Lung (tissue), 12 donors: ENCODE data around the gene RGL1. TPM values are rescaled to one million over a fixed set of nuclear protein-coding genes. Genes with fewer than 3 reads are reported as not detected.

Source experiments
- ATAC-seq: fragments of 200-7000 bp; cut with Tn5 transposase; one replicate; pipeline ENCODE4 v1.9.1; 2020; ENCODE audit warnings: moderate number of reproducible peaks; ENCODE audit not compliant: insufficient read depth, low FRiP score
- DNase-seq, 3 donors: peaks; one replicate each; pipeline ENCODE4 v3.0.0-alpha.2; 2013 to 2017
- H3K27ac ChIP-seq, 2 donors: one replicate each; pipeline ENCODE4 v1.5.1; 2013; ENCODE audit warnings: mild to moderate bottlenecking in 2 of 2, moderate library complexity in 2 of 2, control low read depth in 1 of 2, inconsistent platforms in 1 of 2, low read depth in 1 of 2, low read length in 1 of 2
- H3K27me3 ChIP-seq, 3 donors: one replicate each; pipeline ENCODE4 v1.5.1; 2013; ENCODE audit warnings: low read length in 2 of 3; ENCODE audit not compliant: control insufficient read depth in 3 of 3, insufficient read depth in 3 of 3
- H3K36me3 ChIP-seq, 4 donors: one replicate each; pipeline ENCODE4 v1.5.1; 2013; ENCODE audit warnings: low read length in 4 of 4, mild to moderate bottlenecking in 1 of 4, moderate library complexity in 1 of 4; ENCODE audit not compliant: control insufficient read depth in 4 of 4, insufficient read depth in 4 of 4
- H3K4me1 ChIP-seq, 5 donors: one replicate each; pipeline ENCODE4 v1.5.1; 2013; ENCODE audit warnings: low read length in 5 of 5, mild to moderate bottlenecking in 2 of 5, moderate library complexity in 1 of 5; ENCODE audit not compliant: control insufficient read depth in 5 of 5, insufficient read depth in 5 of 5
- H3K4me3 ChIP-seq: one replicate; pipeline ENCODE4 v1.5.1; 2013; ENCODE audit warnings: mild to moderate bottlenecking, control low read depth, moderate library complexity
- H3K9ac ChIP-seq, 2 donors: one replicate each; pipeline ENCODE4 v1.5.1; 2013; ENCODE audit warnings: low read length in 2 of 2, control low read depth in 1 of 2; ENCODE audit not compliant: insufficient read depth in 1 of 2
- H3K9me3 ChIP-seq, 4 donors: one replicate each; pipeline ENCODE4 v1.5.1; 2013; ENCODE audit warnings: low read length in 3 of 4, mild to moderate bottlenecking in 1 of 4, moderate library complexity in 1 of 4; ENCODE audit not compliant: control insufficient read depth in 4 of 4, insufficient read depth in 3 of 4
- CTCF ChIP-seq: IDR thresholded peaks from 2 replicates; pipeline ENCODE4 v1.5.1; 2012; ENCODE audit warnings: mild to moderate bottlenecking; ENCODE audit errors: control extremely low read depth, extremely low read depth
- WGBS, 2 donors: extraction: QIAGEN DNeasy Blood & Tissue Kit; methylation state at CpG; one replicate each; pipeline ENCODE4 v1.1.7; 2013; 5-methylcytosine and 5-hydroxymethylcytosine counted together
- polyA plus RNA-seq, 2 donors: library from polyadenylated mRNA; stranded (reverse); fragments of 200-250 nt; gene quantifications; one replicate each; pipeline ENCODE4 v1.2.1, GENCODE V29; 2013
- total RNA-seq, 2 donors: library from RNA; depleted of rRNA in 1 of 2; stranded (reverse); fragments of >200 nt in 1 of 2; gene quantifications; one replicate each; pipeline ENCODE4 v1.2.1, GENCODE V29; 2014 to 2021
- donor health status: control.
- donor health status: control.
- donor health status: Bipolar disorder and iron deficiency.
- donor health status: healthy.
- donor health status: DM: yes; HTN: yes; CAD: no.

Gene RGL1
- total and polyA plus RNA-seq, 4 donors: 9.6 to 49.4 (median 35.2) TPM

GRCh38 chr1:183807549-183808168, 2.7 kb downstream of the RGL1 start:
- H3K9ac ChIP-seq: peak overlapping the region in 1 of 2 donors; percentile 41
- 29 to 50% methylated on average over 2 of the region's 2 CpGs for WGBS, 2 donors
- H3K9me3 ChIP-seq: peaks cover 0 to 2% (median 0%) of the 10 kb centered on the region in 4 donors
- TF ChIP-seq CTCF: no peak
- no peak for ATAC-seq
- H3K36me3 ChIP-seq: peaks cover 0 to 23% (median 6%) of the 10 kb centered on the region in 4 donors
- H3K4me3 ChIP-seq: peak overlapping the region; percentile 10
- no peaks in the 10 kb centered on the region for H3K27me3 ChIP-seq
- H3K27ac ChIP-seq: peak overlapping the region in 1 of 2 donors; percentile 70
- H3K4me1 ChIP-seq: peaks cover 9 to 64% (median 11%) of the 10 kb centered on the region in 5 donors
- peak in 2 of 3 donors; percentile 28 to 52 for DNase-seq

- DNase-seq: no peak
- Histone ChIP-seq H3K9me3 (no peaks in the 10 kb centered on the region), H3K4me1 (peaks cover 9 to 72% (median 16%) of the 10 kb centered on the region in 5 donors), H3K9ac (peak overlapping the region in 1 of 2 donors; percentile 41), H3K36me3 (peaks cover 0 to 23% (median 8%) of the 10 kb centered on the region in 4 donors), H3K27me3 (no peaks in the 10 kb centered on the region), H3K27ac (no peak overlapping the region), H3K4me3 (no peak overlapping the region)
- no peak for TF ChIP-seq CTCF
- no peak for ATAC-seq
- WGBS, 2 donors: 74 to 90% methylated on average over 2 of the region's 2 CpGs
These were observed 3.5 kb downstream of the RGL1 start for GRCh38 chr1:183808296-183809027.

- 52 to 55% methylated on average over 2 of the region's 2 CpGs for WGBS, 2 donors
- ATAC-seq (no peak), DNase-seq (no peak)
- Histone ChIP-seq H3K27ac (no peak overlapping the region), H3K9ac (peak overlapping the region in 1 of 2 donors; percentile 48), H3K4me1 (peaks cover 9 to 75% (median 16%) of the 10 kb centered on the region in 5 donors), H3K36me3 (peaks cover 0 to 23% (median 8%) of the 10 kb centered on the region in 4 donors), H3K9me3 (no peaks in the 10 kb centered on the region), H3K27me3 (no peaks in the 10 kb centered on the region), H3K4me3 (no peak overlapping the region)
- no peak for TF ChIP-seq CTCF
These were observed 5.2 kb downstream of the RGL1 start for GRCh38 chr1:183810121-183810520.
